OCI-LY1 (cell line): Measurements from ENCODE around the gene ROCK1.

Experiments used
- H2AFZ ChIP-seq: fragments of 200-600 bp; sonication (generic), shearing (Covaris generic); 2 replicates; pipeline ENCODE4 v1.6.0; 2014; ENCODE audit warnings: antibody characterized with exemption, mild to moderate bottlenecking, low read length
- H3F3A ChIP-seq: fragments of 200-600 bp; sonication (generic), shearing (Covaris generic); 2 replicates; pipeline ENCODE4 v1.6.0; 2014; ENCODE audit warnings: mild to moderate bottlenecking, antibody characterized with exemption, low read length, moderate library complexity; ENCODE audit not compliant: insufficient read depth
- H3K27ac ChIP-seq: fragments of 200-600 bp; sonication (generic); 2 replicates; pipeline ENCODE4 v1.5.1; 2014; ENCODE audit warnings: low read length, mixed run types, mild to moderate bottlenecking, low read depth; ENCODE audit not compliant: poor library complexity, severe bottlenecking
- H3K27me3 ChIP-seq: fragments of 200-600 bp; sonication (generic); 2 replicates; pipeline ENCODE4 v1.6.0; 2014; ENCODE audit warnings: antibody characterized with exemption, mild to moderate bottlenecking, low read length, moderate library complexity; ENCODE audit not compliant: insufficient read depth
- H3K36me3 ChIP-seq: fragments of 200-600 bp; sonication (generic); 2 replicates; pipeline ENCODE4 v1.6.1; 2014; ENCODE audit warnings: mild to moderate bottlenecking, antibody characterized with exemption, low read length, moderate library complexity, mixed read lengths; ENCODE audit not compliant: insufficient read depth
- H3K4me1 ChIP-seq: fragments of 200-600 bp; sonication (generic); 2 replicates; pipeline ENCODE4 v1.5.1; 2014; ENCODE audit warnings: mild to moderate bottlenecking, low read length, moderate library complexity; ENCODE audit not compliant: insufficient read depth, severe bottlenecking
- H3K4me2 ChIP-seq: fragments of 200-600 bp; sonication (generic), shearing (Covaris generic); 2 replicates; pipeline ENCODE4 v1.6.1; 2014; ENCODE audit warnings: low read length
- H3K4me3 ChIP-seq: fragments of 200-600 bp; sonication (generic); 2 replicates; pipeline ENCODE4 v1.5.1; 2014; ENCODE audit warnings: low read length, low read depth, mild to moderate bottlenecking, mixed read lengths; ENCODE audit not compliant: poor library complexity, severe bottlenecking
- H3K79me2 ChIP-seq: fragments of 200-600 bp; shearing (Covaris generic); 2 replicates; pipeline ENCODE4 v1.6.1; 2016; ENCODE audit warnings: mixed run types, low read length, mixed read lengths; ENCODE audit not compliant: insufficient read depth
- H3K9ac ChIP-seq: fragments of 200-600 bp; sonication (generic), shearing (Covaris generic); 2 replicates; pipeline ENCODE4 v1.6.1; 2014; ENCODE audit warnings: mild to moderate bottlenecking, low read length, mixed read lengths
- H3K9me2 ChIP-seq: fragments of 200-600 bp; sonication (generic), shearing (Covaris generic); 2 replicates; pipeline ENCODE4 v1.6.1; 2014; ENCODE audit warnings: low read depth, mild to moderate bottlenecking, low read length, mixed read lengths
- H3K9me3 ChIP-seq: fragments of 200-600 bp; shearing (Covaris generic); 2 replicates; pipeline ENCODE4 v1.6.1; 2014; ENCODE audit warnings: low read length, mixed read lengths
- H4K20me1 ChIP-seq: fragments of 200-600 bp; sonication (generic), shearing (Covaris generic); 2 replicates; pipeline ENCODE4 v1.6.0; 2016; ENCODE audit warnings: mild to moderate bottlenecking, low read length; ENCODE audit not compliant: insufficient read depth
- EZH2 ChIP-seq: fragments of 200-600 bp; sonication (generic), shearing (Covaris generic); IDR thresholded peaks from 2 replicates; pipeline ENCODE4 v1.8.0; 2017; ENCODE audit warnings: borderline replicate concordance, mixed run types, mild to moderate bottlenecking, antibody characterized with exemption, low read length, moderate library complexity, mixed read lengths
- TF ChIP-seq, protein P1 (sequence below): fragments of 200-600 bp; sonication (generic), shearing (Covaris generic); IDR thresholded peaks from 2 replicates; pipeline ENCODE4 v1.5.1; 2017; ENCODE audit warnings: mild to moderate bottlenecking, antibody characterized with exemption, low read length, moderate library complexity, mixed read lengths

ROCK1 gene

DNA sequence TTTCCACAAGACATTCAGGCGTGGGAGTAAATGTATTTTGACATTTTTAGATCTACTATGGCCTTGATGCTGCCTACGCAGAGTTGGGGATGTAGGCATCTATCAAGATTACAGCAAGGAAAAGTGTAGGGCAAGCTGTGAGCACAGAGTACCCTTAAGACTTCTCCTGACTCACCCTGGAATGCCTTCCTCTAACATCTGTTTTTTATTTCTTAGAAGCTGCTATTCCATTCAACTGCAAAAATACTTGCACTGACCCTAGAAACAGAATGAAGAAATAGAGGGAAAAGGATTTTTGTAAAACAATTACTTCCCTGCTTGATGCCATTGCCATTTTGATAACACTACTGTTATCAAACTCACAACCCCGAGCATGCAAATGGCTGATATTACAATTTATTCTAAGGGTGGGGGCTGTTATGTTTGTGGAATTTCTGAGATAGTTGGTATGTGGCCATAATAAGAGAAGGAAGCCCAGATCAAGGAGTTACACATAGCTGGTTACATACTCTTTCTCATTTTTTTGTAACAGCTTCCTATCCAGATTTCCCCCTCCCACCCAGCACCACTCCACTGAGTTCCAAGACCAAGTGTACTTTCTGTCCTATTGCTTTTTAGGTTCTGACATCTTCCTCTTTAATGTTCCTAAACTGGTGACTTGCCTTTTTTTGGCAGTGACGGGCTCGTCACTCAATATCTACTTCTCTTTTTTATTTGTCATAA, 6.0 kb upstream of the ROCK1 start:
- Histone ChIP-seq H3K9me2 (no peaks in the 10 kb centered on the region), H3K4me2 (no peak overlapping the region)

DNA sequence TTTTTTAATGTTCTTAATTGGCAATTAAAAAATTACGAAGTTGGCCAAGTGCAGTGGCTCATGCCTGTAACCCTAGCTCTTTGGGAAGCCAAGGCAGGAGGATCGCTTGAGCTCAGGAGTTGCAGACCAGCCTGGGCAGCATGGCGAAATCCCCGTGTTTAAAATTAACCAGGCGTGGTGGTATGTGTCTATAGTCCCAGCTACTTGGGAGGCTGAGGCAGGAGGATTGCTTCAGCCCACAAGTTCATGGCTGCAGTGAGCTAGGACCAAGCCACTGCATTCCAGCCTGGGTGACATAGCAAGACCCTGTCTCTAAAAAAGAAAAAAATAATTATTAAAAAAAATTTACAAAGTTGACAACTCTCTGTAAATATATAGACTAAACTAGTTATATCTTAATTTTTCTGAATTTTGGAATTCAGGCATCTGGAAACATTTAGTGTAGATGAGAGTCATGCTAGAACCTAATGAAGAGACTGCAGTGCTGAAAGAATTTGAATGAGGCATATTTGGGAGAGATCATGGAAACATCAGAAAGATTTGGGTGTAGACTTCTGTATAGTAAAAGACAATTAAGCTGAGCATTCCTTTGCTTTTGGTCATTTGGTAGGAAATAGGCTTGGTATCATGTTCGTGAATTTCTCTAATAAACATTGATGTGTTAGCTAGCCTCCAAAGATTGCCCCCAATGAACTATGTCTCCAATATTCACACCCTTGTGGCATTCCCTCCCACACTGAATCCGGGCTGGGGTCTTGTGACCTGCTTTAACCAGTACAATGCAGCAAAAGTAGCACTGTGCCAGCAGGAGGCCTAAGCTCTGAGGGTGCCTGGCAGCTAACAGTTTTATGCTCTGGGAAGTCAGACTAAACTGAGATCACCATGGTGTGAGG, 4.2 kb upstream of the ROCK1 start:
- H4K20me1 ChIP-seq, result no peaks in the 10 kb centered on the region
- H3K27ac ChIP-seq, result no peak overlapping the region
- peaks cover 13% of the 10 kb centered on the region for H3K4me1 ChIP-seq
- no peak overlapping the region for H3K9ac ChIP-seq
- no peaks in the 10 kb centered on the region for H3K36me3 ChIP-seq
- no peaks in the 10 kb centered on the region for H3K9me2 ChIP-seq
- H3K9me3 ChIP-seq, result no peaks in the 10 kb centered on the region
- no peak overlapping the region for H2AFZ ChIP-seq
- H3K27me3 ChIP-seq, result no peaks in the 10 kb centered on the region
- no peak overlapping the region for H3K4me2 ChIP-seq
- H3F3A ChIP-seq, result no peaks in the 10 kb centered on the region
- TF ChIP-seq, protein P1, sequence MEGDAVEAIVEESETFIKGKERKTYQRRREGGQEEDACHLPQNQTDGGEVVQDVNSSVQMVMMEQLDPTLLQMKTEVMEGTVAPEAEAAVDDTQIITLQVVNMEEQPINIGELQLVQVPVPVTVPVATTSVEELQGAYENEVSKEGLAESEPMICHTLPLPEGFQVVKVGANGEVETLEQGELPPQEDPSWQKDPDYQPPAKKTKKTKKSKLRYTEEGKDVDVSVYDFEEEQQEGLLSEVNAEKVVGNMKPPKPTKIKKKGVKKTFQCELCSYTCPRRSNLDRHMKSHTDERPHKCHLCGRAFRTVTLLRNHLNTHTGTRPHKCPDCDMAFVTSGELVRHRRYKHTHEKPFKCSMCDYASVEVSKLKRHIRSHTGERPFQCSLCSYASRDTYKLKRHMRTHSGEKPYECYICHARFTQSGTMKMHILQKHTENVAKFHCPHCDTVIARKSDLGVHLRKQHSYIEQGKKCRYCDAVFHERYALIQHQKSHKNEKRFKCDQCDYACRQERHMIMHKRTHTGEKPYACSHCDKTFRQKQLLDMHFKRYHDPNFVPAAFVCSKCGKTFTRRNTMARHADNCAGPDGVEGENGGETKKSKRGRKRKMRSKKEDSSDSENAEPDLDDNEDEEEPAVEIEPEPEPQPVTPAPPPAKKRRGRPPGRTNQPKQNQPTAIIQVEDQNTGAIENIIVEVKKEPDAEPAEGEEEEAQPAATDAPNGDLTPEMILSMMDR, result no peak
- no peak for TF ChIP-seq EZH2
- no peaks in the 10 kb centered on the region for H3K79me2 ChIP-seq
- no peak overlapping the region for H3K4me3 ChIP-seq

More for the DNA sequence above, 6.0 kb upstream of the ROCK1 start:
- H3K36me3 ChIP-seq, result no peaks in the 10 kb centered on the region
- H3K9ac ChIP-seq, result no peak overlapping the region
- no peaks in the 10 kb centered on the region for H3K27me3 ChIP-seq
- no peaks in the 10 kb centered on the region for H3K9me3 ChIP-seq
- peaks cover 8% of the 10 kb centered on the region for H3K4me1 ChIP-seq
- no peaks in the 10 kb centered on the region for H3K79me2 ChIP-seq
- no peak for TF ChIP-seq EZH2
- TF ChIP-seq, protein P1, result no peak
- H4K20me1 ChIP-seq, result no peaks in the 10 kb centered on the region
- H3F3A ChIP-seq, result no peaks in the 10 kb centered on the region
- no peak overlapping the region for H3K4me3 ChIP-seq
- no peak overlapping the region for H3K27ac ChIP-seq
- no peak overlapping the region; the same call in 1 of the 2 replicates for H2AFZ ChIP-seq

DNA sequence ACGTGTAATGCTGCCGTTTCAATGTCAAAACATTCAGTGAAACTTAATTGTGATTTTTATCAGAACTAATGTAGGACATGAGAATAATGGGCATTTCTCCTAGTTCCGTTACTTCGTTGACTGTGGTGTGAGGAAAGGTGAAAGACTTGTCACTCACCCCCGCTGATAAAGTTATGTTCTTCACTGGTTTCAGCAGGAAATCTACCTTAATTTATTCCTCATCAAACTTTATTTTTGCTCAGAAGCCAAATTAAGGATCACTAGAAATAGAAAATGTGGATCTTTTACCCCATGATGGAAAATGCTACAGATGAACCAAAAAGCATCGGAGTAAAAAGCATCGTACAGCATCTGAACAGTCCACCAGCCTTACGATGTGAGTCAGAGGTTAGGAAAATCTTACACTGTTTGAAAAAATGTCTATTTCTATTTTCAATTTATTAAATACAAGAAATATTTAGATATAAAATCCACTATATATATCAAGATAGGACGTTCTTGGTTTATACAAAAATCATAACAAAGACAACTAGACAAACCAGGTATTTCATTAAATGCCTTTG, 1.0 kb upstream of the ROCK1 start:
- Histone ChIP-seq H3K9me3 (no peaks in the 10 kb centered on the region), H3K4me1 (peaks cover 28% of the 10 kb centered on the region), H3K27me3 (no peaks in the 10 kb centered on the region), H3K9ac (peak overlapping the region; percentile 82), H3K4me3 (peak overlapping the region; percentile 69), H3K4me2 (peak overlapping the region; percentile 81), H3K27ac (no peak overlapping the region), H2AFZ (peak overlapping the region; percentile 92; the same call in 1 of the 2 replicates), H4K20me1 (no peaks in the 10 kb centered on the region), H3F3A (no peaks in the 10 kb centered on the region), H3K9me2 (no peaks in the 10 kb centered on the region), H3K79me2 (peaks cover 31% of the 10 kb centered on the region), H3K36me3 (no peaks in the 10 kb centered on the region)
- no peak for TF ChIP-seq EZH2
- TF ChIP-seq, protein P1, result no peak
